ENCODE measurements around the gene CYP19A1. TPM values are rescaled to one million over a fixed set of nuclear protein-coding genes. Genes with fewer than 3 reads are reported as not detected.

Gene CYP19A1
- total and polyA plus RNA-seq, 10 of the 15 experiments (the other 5 are each of a cell fraction or from before 2014, with no cell fraction given) = 0.08 to 1.8 (median 0.70) TPM

GRCh38 chr15:51198701-51199232, 139.6 kb downstream of the CYP19A1 start:
- CTCF ChIA-PET = interaction anchor here (0.6 to 9.4 kb wide), 4 partner anchors 9 to 41 kb away, joined by 3 to 102 read pairs (median 5); no protein-coding TSS in a partner anchor
- 11% methylated on average over 6 of the region's 6 CpGs for WGBS (ENCODE audit: insufficient coverage, insufficient replicate concordance, low lambda C conversion rate, missing lambda C conversion rate)
- H3K4me2 ChIP-seq (ENCODE audit: control insufficient read depth, insufficient read depth) = no peak overlapping the region
- H3K27me3 ChIP-seq (replicated peaks in 1 of 2; ENCODE audit: control insufficient read depth in 2 of 2, insufficient read depth in 2 of 2, low read length in 1 of 2) = no peaks in the 10 kb centered on the region; a peak in 2 of 4 replicates
- no peaks in the 10 kb centered on the region for H4K20me1 ChIP-seq (ENCODE audit: control insufficient read depth, insufficient read depth)
- FAIRE-seq (no peak), ATAC-seq (no peak), DNase-seq (ENCODE audit: low read depth, low spot score) (no peak)
- H3K4me1 ChIP-seq (ENCODE audit: control insufficient read depth, insufficient read depth, low read length) = no peaks in the 10 kb centered on the region
- POLR2A ChIA-PET = no interaction called here
- SMC1A ChIA-PET (ENCODE audit: uncharacterized antibody, unreplicated experiment) = interaction anchor here (0.7 to 1.7 kb wide), 4 partner anchors 31 to 119 kb away, joined by 3 to 6 read pairs (median 4); no protein-coding TSS in a partner anchor
- BruUV-seq (replicated peaks) = no TSS peak
- H3K9me3 ChIP-seq (replicated peaks; ENCODE audit: control insufficient read depth, insufficient read depth, low read length) = no peaks in the 10 kb centered on the region
- in situ Hi-C loops (cut with MboI) (no loop called here), intact Hi-C loops (cut with micrococcal nuclease; ENCODE audit: unreplicated experiment) (no loop called here)
- no peak overlapping the region for H3K27ac ChIP-seq (ENCODE audit: control insufficient read depth, insufficient read depth)
- RAD21 ChIA-PET (ENCODE audit: unreplicated experiment) = no interaction called here
- no peak overlapping the region for H2AFZ ChIP-seq (ENCODE audit: control insufficient read depth, low read depth, low read length)
- no peaks in the 10 kb centered on the region for H3K36me3 ChIP-seq (ENCODE audit: control insufficient read depth in 2 of 2, insufficient read depth in 2 of 2, low read length in 1 of 2)
- H3K9ac ChIP-seq (ENCODE audit: control insufficient read depth, insufficient read depth, low read length) = no peak overlapping the region
- no peaks in the 10 kb centered on the region for H3K79me2 ChIP-seq (ENCODE audit: control insufficient read depth, insufficient read depth, low read length)
- TF ChIP-seq ZNF622 (IDR thresholded peaks at IDR 0.05) = no peak
- no peak overlapping the region for H3K4me3 ChIP-seq

GRCh38 chr15:51195459-51195858, 142.9 kb downstream of the CYP19A1 start:
- no peaks in the 10 kb centered on the region for H3K79me2 ChIP-seq (ENCODE audit: control insufficient read depth, insufficient read depth, low read length)
- H3K9me3 ChIP-seq (replicated peaks; ENCODE audit: control insufficient read depth, insufficient read depth, low read length) = no peaks in the 10 kb centered on the region
- ATAC-seq (no peak), DNase-seq (ENCODE audit: low read depth, low spot score) (no peak), FAIRE-seq (no peak)
- H3K4me2 ChIP-seq (ENCODE audit: control insufficient read depth, insufficient read depth) = no peak overlapping the region
- H3K27me3 ChIP-seq (replicated peaks in 1 of 2; ENCODE audit: control insufficient read depth in 2 of 2, insufficient read depth in 2 of 2, low read length in 1 of 2) = no peaks in the 10 kb centered on the region; a peak in 2 of 4 replicates
- H3K36me3 ChIP-seq (ENCODE audit: control insufficient read depth in 2 of 2, insufficient read depth in 2 of 2, low read length in 1 of 2) = no peaks in the 10 kb centered on the region
- H3K4me1 ChIP-seq (ENCODE audit: control insufficient read depth, insufficient read depth, low read length) = no peaks in the 10 kb centered on the region
- no peak overlapping the region for H3K27ac ChIP-seq (ENCODE audit: control insufficient read depth, insufficient read depth)
- 17% methylated on average over 3 of the region's 3 CpGs for WGBS (ENCODE audit: insufficient coverage, insufficient replicate concordance, low lambda C conversion rate, missing lambda C conversion rate)
- H4K20me1 ChIP-seq (ENCODE audit: control insufficient read depth, insufficient read depth) = no peaks in the 10 kb centered on the region
- intact Hi-C loops (cut with micrococcal nuclease; ENCODE audit: unreplicated experiment) (no loop called here), in situ Hi-C loops (cut with MboI) (no loop called here)
- H2AFZ ChIP-seq (ENCODE audit: control insufficient read depth, low read depth, low read length) = no peak overlapping the region
- ChIA-PET SMC1A (ENCODE audit: uncharacterized antibody, unreplicated experiment) (interaction anchor here (1.0 kb wide), 1 partner anchor 10 kb away, joined by 3 read pairs; no protein-coding TSS in a partner anchor), POLR2A (no interaction called here), RAD21 (ENCODE audit: unreplicated experiment) (interaction anchor here (2.0 kb wide), 1 partner anchor 32 kb away, joined by 5 read pairs; no protein-coding TSS in a partner anchor), CTCF (interaction anchor here (0.9 to 9.4 kb wide), 2 partner anchors 10 to 32 kb away, joined by 3 to 102 read pairs; no protein-coding TSS in a partner anchor)
- no peak overlapping the region for H3K4me3 ChIP-seq
- no TSS peak for BruUV-seq (replicated peaks)
- H3K9ac ChIP-seq (ENCODE audit: control insufficient read depth, insufficient read depth, low read length) = no peak overlapping the region
- TF ChIP-seq SUPT20H (IDR thresholded peaks at IDR 0.05; ENCODE audit: borderline replicate concordance, control insufficient read depth, low read depth, low read length) (no peak), LARP7 (IDR thresholded peaks at IDR 0.05) (no peak), IKZF1 (conservative IDR thresholded peaks at IDR 0.05) (no peak), MYC (IDR thresholded peaks at IDR 0.05; ENCODE audit: insufficient read depth, insufficient read length, insufficient replicate concordance, low read length, severe bottlenecking) (no peak), MXI1 (IDR thresholded peaks at IDR 0.05; ENCODE audit: low read depth, low read length) (no peak), FOXK2 (IDR thresholded peaks at IDR 0.05) (no peak), YBX1 (IDR thresholded peaks at IDR 0.05) (no peak), TCF3 (IDR thresholded peaks at IDR 0.05; ENCODE audit: borderline replicate concordance, insufficient read depth, low read depth, low read length) (no peak), EGR1 (IDR thresholded peaks at IDR 0.05; ENCODE audit: borderline replicate concordance in 1 of 2, low read depth in 2 of 2, low read length in 2 of 2) (no peak)
- TF ChIP-seq, protein P1, sequence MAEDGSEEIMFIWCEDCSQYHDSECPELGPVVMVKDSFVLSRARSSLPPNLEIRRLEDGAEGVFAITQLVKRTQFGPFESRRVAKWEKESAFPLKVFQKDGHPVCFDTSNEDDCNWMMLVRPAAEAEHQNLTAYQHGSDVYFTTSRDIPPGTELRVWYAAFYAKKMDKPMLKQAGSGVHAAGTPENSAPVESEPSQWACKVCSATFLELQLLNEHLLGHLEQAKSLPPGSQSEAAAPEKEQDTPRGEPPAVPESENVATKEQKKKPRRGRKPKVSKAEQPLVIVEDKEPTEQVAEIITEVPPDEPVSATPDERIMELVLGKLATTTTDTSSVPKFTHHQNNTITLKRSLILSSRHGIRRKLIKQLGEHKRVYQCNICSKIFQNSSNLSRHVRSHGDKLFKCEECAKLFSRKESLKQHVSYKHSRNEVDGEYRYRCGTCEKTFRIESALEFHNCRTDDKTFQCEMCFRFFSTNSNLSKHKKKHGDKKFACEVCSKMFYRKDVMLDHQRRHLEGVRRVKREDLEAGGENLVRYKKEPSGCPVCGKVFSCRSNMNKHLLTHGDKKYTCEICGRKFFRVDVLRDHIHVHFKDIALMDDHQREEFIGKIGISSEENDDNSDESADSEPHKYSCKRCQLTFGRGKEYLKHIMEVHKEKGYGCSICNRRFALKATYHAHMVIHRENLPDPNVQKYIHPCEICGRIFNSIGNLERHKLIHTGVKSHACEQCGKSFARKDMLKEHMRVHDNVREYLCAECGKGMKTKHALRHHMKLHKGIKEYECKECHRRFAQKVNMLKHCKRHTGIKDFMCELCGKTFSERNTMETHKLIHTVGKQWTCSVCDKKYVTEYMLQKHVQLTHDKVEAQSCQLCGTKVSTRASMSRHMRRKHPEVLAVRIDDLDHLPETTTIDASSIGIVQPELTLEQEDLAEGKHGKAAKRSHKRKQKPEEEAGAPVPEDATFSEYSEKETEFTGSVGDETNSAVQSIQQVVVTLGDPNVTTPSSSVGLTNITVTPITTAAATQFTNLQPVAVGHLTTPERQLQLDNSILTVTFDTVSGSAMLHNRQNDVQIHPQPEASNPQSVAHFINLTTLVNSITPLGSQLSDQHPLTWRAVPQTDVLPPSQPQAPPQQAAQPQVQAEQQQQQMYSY (CRISPR knock-in tag; IDR thresholded peaks at IDR 0.05) = no peak
